DOHH2 (cell line): Measurements from ENCODE around the gene C11orf52.

ENCODE experiments used
- H3F3A ChIP-seq: fragments of 200-600 bp; sonication (generic), shearing (Covaris generic); 2 replicates; pipeline ENCODE4 v1.6.0; 2016; ENCODE audit warnings: antibody characterized with exemption, mild to moderate bottlenecking; ENCODE audit not compliant: control insufficient read depth, insufficient read depth
- H3K27ac ChIP-seq: fragments of 200-600 bp; sonication (generic); 2 replicates; pipeline ENCODE4 v1.5.1; 2014; ENCODE audit warnings: low read depth, mild to moderate bottlenecking, low read length, moderate library complexity
- H3K27me3 ChIP-seq: fragments of 200-600 bp; sonication (generic); 2 replicates; pipeline ENCODE4 v1.6.1; 2014; ENCODE audit warnings: mild to moderate bottlenecking, low read length, mixed read lengths; ENCODE audit not compliant: control insufficient read depth
- H3K36me3 ChIP-seq: fragments of 200-600 bp; sonication (generic); 2 replicates; pipeline ENCODE4 v1.6.1; 2014; ENCODE audit warnings: mild to moderate bottlenecking, low read length, moderate library complexity, mixed read lengths; ENCODE audit not compliant: control insufficient read depth
- H3K4me1 ChIP-seq: fragments of 200-600 bp; sonication (generic); 2 replicates; pipeline ENCODE4 v1.6.1; 2014; ENCODE audit warnings: mild to moderate bottlenecking, low read length, mixed read lengths; ENCODE audit not compliant: control insufficient read depth
- H3K4me2 ChIP-seq: fragments of 200-600 bp; sonication (generic); 2 replicates; pipeline ENCODE4 v1.6.0; 2014; ENCODE audit warnings: mild to moderate bottlenecking, low read length, moderate library complexity
- H3K4me3 ChIP-seq: fragments of 200-600 bp; sonication (generic); 2 replicates; pipeline ENCODE4 v1.5.1; 2014; ENCODE audit warnings: mild to moderate bottlenecking, low read length, mixed read lengths
- H3K79me2 ChIP-seq: fragments of 200-600 bp; sonication (generic); 2 replicates; pipeline ENCODE4 v1.6.1; 2014; ENCODE audit warnings: mild to moderate bottlenecking, low read length, mixed read lengths; ENCODE audit not compliant: control insufficient read depth
- H3K9me2 ChIP-seq: fragments of 200-600 bp; sonication (generic); replicated peaks from 2 replicates; pipeline ENCODE4 v1.6.1; 2014; ENCODE audit warnings: mild to moderate bottlenecking, low read length, mixed read lengths; ENCODE audit not compliant: control insufficient read depth
- H3K9me3 ChIP-seq: fragments of 200-600 bp; sonication (generic); 2 replicates; pipeline ENCODE4 v1.6.1; 2014; ENCODE audit warnings: antibody characterized with exemption, low read length, mixed read lengths; ENCODE audit not compliant: control insufficient read depth, insufficient read depth
- H4K20me1 ChIP-seq: fragments of 200-600 bp; sonication (generic); 2 replicates; pipeline ENCODE4 v1.6.0; 2014; ENCODE audit warnings: low read depth, mild to moderate bottlenecking, antibody characterized with exemption, low read length, moderate library complexity; ENCODE audit not compliant: control insufficient read depth, insufficient read depth
- EZH2phosphoT487 ChIP-seq: fragments of 200-600 bp; sonication (generic); IDR thresholded peaks from 2 replicates; pipeline ENCODE4 v1.6.1; 2017; ENCODE audit warnings: borderline replicate concordance, mild to moderate bottlenecking, antibody characterized with exemption, low read length, moderate library complexity, mixed read lengths
- TF ChIP-seq, protein P1 (sequence below): fragments of 200-600 bp; sonication (generic); IDR thresholded peaks from one replicate; pipeline ENCODE4 v1.5.1; 2014; ENCODE audit warnings: antibody characterized with exemption, mild to moderate bottlenecking, low read depth, low read length; ENCODE audit not compliant: poor library complexity, severe bottlenecking

Gene C11orf52

DNA sequence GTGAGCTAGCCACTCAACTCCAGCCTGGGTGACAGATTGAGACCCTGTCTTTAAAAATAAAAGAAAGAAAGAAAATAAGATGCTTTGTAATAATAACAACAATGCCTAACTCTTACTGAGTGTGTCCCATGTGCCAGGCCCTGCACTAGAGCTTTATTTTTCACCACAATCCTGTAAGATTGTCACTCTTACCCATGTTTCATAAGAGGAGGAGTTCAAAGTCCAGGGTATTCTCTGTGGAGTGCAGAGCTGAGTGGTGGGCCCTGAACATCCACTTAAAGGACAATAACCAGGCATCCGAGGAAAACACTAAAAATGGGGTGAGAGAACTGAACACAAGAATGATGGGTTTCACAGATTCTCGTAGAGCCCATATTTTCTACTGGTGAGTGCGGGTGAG, 925 bp upstream of the C11orf52 start:
- Histone ChIP-seq H3K27ac (no peak overlapping the region), H3K4me2 (no peak overlapping the region), H3K36me3 (no peaks in the 10 kb centered on the region), H3K27me3 (peaks cover 25% of the 10 kb centered on the region), H4K20me1 (no peaks in the 10 kb centered on the region), H3K4me3 (no peak overlapping the region), H3K9me2 (no peaks in the 10 kb centered on the region), H3K4me1 (no peaks in the 10 kb centered on the region), H3F3A (no peaks in the 10 kb centered on the region), H3K79me2 (no peaks in the 10 kb centered on the region), H3K9me3 (no peaks in the 10 kb centered on the region)
- TF ChIP-seq EZH2phosphoT487, result no peak
- TF ChIP-seq, protein P1, sequence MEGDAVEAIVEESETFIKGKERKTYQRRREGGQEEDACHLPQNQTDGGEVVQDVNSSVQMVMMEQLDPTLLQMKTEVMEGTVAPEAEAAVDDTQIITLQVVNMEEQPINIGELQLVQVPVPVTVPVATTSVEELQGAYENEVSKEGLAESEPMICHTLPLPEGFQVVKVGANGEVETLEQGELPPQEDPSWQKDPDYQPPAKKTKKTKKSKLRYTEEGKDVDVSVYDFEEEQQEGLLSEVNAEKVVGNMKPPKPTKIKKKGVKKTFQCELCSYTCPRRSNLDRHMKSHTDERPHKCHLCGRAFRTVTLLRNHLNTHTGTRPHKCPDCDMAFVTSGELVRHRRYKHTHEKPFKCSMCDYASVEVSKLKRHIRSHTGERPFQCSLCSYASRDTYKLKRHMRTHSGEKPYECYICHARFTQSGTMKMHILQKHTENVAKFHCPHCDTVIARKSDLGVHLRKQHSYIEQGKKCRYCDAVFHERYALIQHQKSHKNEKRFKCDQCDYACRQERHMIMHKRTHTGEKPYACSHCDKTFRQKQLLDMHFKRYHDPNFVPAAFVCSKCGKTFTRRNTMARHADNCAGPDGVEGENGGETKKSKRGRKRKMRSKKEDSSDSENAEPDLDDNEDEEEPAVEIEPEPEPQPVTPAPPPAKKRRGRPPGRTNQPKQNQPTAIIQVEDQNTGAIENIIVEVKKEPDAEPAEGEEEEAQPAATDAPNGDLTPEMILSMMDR, result no peak

DNA sequence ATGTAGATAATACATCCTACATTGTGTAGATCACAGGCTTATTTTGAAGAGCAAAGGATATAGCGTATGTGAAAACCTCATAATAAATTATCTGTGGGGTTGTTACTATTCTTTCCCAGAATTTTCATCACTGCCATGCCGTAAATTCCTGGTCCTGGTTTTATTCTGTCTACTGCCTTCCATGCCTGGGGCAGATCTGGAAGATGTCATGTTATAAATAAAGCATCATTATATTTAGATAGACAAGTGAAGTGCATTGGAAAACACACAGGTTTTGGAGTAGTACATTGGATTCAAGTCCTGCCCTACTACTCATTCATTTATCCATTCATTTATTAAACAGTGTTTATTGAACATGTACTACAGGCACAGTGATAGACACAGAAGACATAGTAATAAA, 2.2 kb downstream of the C11orf52 start:
- Histone ChIP-seq H3K9me2 (no peaks in the 10 kb centered on the region), H3K4me3 (no peak overlapping the region), H4K20me1 (no peaks in the 10 kb centered on the region), H3K4me1 (peaks cover under 1% of the 10 kb centered on the region), H3K27ac (no peak overlapping the region), H3K79me2 (no peaks in the 10 kb centered on the region), H3F3A (no peaks in the 10 kb centered on the region), H3K9me3 (no peaks in the 10 kb centered on the region), H3K4me2 (no peak overlapping the region), H3K36me3 (no peaks in the 10 kb centered on the region), H3K27me3 (peaks cover 10% of the 10 kb centered on the region)
- TF ChIP-seq EZH2phosphoT487, result no peak
- TF ChIP-seq, protein P1, result no peak

DNA sequence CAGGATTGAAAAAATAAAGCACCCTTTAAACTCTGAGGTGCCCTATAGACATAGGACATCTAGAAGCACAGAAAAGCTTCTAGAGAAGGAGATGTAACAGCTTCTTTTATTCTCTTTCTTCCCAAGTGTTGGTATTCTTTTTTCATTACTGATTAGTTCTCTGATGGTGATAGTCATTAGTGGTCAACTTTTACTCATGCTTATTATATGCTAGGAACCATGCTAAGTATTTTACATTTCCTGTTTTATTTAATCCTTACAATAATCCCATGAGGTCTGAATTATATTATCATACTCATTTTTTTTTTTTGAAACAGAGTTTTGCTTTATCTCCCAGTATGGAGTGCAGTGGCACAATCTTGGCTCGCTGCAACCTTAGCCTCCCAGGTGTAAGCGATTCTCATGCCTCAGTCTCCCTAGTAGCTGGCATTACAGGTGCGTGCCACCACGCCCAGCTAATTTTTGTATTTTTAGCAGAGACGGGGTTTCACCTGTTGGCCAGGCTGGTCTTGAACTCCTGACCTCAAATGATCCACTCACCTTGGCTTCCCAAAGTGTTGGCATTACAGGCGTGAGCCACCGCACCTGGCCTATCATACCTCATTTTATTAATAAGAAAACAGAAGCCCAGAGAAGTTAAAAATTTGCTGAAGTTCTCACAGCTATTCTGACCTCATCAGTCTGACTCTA, 3.0 kb downstream of the C11orf52 start:
- Histone ChIP-seq H3K4me1 (peaks cover 8% of the 10 kb centered on the region), H3F3A (no peaks in the 10 kb centered on the region), H3K4me3 (no peak overlapping the region), H3K27me3 (peaks cover 2% of the 10 kb centered on the region), H3K9me2 (no peaks in the 10 kb centered on the region), H3K79me2 (no peaks in the 10 kb centered on the region), H3K4me2 (no peak overlapping the region), H4K20me1 (no peaks in the 10 kb centered on the region), H3K9me3 (no peaks in the 10 kb centered on the region), H3K36me3 (no peaks in the 10 kb centered on the region), H3K27ac (no peak overlapping the region)
- TF ChIP-seq, protein P1, result no peak
- no peak for TF ChIP-seq EZH2phosphoT487
